Measurements from ENCODE around the gene TUSC2.

DNA sequence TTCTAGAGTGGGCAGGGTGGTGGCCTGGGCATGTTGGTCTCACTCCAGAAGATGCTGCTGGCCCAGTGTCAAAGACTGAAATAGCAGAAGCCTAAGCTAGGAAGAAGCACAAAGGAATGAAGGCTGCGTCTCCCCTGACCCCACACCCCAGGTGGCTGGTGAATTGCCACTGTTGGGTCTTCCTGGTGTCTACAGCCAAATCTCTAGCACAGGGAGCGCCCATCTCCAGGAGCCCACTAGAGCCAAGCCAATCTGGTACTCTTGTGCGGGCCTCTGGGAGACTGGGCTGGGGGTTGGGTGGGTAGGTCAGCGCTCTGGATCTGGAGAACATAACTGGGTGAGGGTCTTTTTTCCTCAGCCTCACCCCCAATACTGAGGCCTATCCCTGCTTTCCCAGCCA is 894 bp downstream of the TUSC2 start:
- TF ChIP-seq, protein P1, sequence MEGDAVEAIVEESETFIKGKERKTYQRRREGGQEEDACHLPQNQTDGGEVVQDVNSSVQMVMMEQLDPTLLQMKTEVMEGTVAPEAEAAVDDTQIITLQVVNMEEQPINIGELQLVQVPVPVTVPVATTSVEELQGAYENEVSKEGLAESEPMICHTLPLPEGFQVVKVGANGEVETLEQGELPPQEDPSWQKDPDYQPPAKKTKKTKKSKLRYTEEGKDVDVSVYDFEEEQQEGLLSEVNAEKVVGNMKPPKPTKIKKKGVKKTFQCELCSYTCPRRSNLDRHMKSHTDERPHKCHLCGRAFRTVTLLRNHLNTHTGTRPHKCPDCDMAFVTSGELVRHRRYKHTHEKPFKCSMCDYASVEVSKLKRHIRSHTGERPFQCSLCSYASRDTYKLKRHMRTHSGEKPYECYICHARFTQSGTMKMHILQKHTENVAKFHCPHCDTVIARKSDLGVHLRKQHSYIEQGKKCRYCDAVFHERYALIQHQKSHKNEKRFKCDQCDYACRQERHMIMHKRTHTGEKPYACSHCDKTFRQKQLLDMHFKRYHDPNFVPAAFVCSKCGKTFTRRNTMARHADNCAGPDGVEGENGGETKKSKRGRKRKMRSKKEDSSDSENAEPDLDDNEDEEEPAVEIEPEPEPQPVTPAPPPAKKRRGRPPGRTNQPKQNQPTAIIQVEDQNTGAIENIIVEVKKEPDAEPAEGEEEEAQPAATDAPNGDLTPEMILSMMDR (IDR thresholded peaks at IDR 0.05) = no peak
- no peak for TF ChIP-seq EZH2 (IDR thresholded peaks at IDR 0.05; ENCODE audit: borderline replicate concordance, insufficient read depth, low read depth, low read length, poor library complexity, severe bottlenecking)
